H9 (cell line): ENCODE measurements around the gene ITIH5. TPM values are rescaled to one million over a fixed set of nuclear protein-coding genes. Genes with fewer than 3 reads are reported as not detected.

Experiments
- DNase-seq: peaks from one replicate; pipeline ENCODE4 v3.0.0-alpha.2; 2017
- H2AFZ ChIP-seq: one replicate; pipeline ENCODE4 v1.6.1; 2013; ENCODE audit warnings: mild to moderate bottlenecking, low read length, control low read depth, moderate library complexity
- H2AK5ac ChIP-seq: 2 replicates; pipeline ENCODE4 v1.6.1; 2013; ENCODE audit warnings: low read length, control low read depth, mixed read lengths; ENCODE audit not compliant: insufficient read length
- H2BK120ac ChIP-seq: one replicate; pipeline ENCODE4 v1.6.1; 2013; ENCODE audit warnings: low read depth, mild to moderate bottlenecking, low read length, control low read depth, inconsistent platforms; ENCODE audit not compliant: poor library complexity, severe bottlenecking
- H2BK12ac ChIP-seq: 2 replicates; pipeline ENCODE4 v1.6.1; 2013; ENCODE audit warnings: low read length, control low read depth, mixed read lengths, low read depth; ENCODE audit not compliant: insufficient read length
- H2BK15ac ChIP-seq: 2 replicates; pipeline ENCODE4 v1.6.1; 2013; ENCODE audit warnings: low read depth, low read length, control low read depth
- H2BK20ac ChIP-seq: one replicate; pipeline ENCODE4 v1.6.1; 2013; ENCODE audit warnings: low read depth, mild to moderate bottlenecking, low read length, control low read depth, inconsistent platforms; ENCODE audit not compliant: poor library complexity, severe bottlenecking
- H2BK5ac ChIP-seq: 2 replicates; pipeline ENCODE4 v1.6.1; 2013; ENCODE audit warnings: low read length, control low read depth, mixed read lengths; ENCODE audit not compliant: insufficient read length
- H3K14ac ChIP-seq: 2 replicates; pipeline ENCODE4 v1.6.1; 2013; ENCODE audit warnings: low read length, control low read depth; ENCODE audit not compliant: insufficient read depth
- H3K18ac ChIP-seq: 2 replicates; pipeline ENCODE4 v1.6.1; 2013; ENCODE audit warnings: low read depth, mild to moderate bottlenecking, mixed read lengths, low read length, control low read depth; ENCODE audit not compliant: insufficient read length
- H3K23ac ChIP-seq: 2 replicates; pipeline ENCODE4 v1.6.1; 2013; ENCODE audit warnings: low read length, control low read depth, mixed read lengths, low read depth; ENCODE audit not compliant: insufficient read length
- H3K23me2 ChIP-seq: 2 replicates; pipeline ENCODE4 v1.6.1; 2013; ENCODE audit warnings: low read depth, mild to moderate bottlenecking, mixed read lengths, low read length, control low read depth; ENCODE audit not compliant: insufficient read length, poor library complexity, severe bottlenecking
- H3K27ac ChIP-seq: 2 replicates; pipeline ENCODE4 v1.5.1; 2013; ENCODE audit warnings: low read length, control low read depth, mixed read lengths, low read depth; ENCODE audit not compliant: insufficient read length
- H3K27me3 ChIP-seq: 2 replicates; pipeline ENCODE4 v1.6.1; 2013; ENCODE audit warnings: low read length, control low read depth, inconsistent platforms; ENCODE audit not compliant: insufficient read depth
- H3K4ac ChIP-seq: 2 replicates; pipeline ENCODE4 v1.6.1; 2013; ENCODE audit warnings: low read depth, mild to moderate bottlenecking, control low read depth, inconsistent platforms, low read length, moderate library complexity
- H3K4me1 ChIP-seq: 2 replicates; pipeline ENCODE4 v1.6.1; 2013; ENCODE audit warnings: low read length, control low read depth, inconsistent platforms; ENCODE audit not compliant: insufficient read depth
- H3K4me2 ChIP-seq: 2 replicates; pipeline ENCODE4 v1.6.1; 2013; ENCODE audit warnings: low read length, control low read depth, mixed read lengths; ENCODE audit not compliant: insufficient read length, insufficient read depth
- H3K56ac ChIP-seq: 2 replicates; pipeline ENCODE4 v1.6.1; 2013; ENCODE audit warnings: low read depth, mild to moderate bottlenecking, mixed read lengths, low read length, control low read depth; ENCODE audit not compliant: insufficient read length
- H3K79me1 ChIP-seq: 2 replicates; pipeline ENCODE4 v1.6.1; 2013; ENCODE audit warnings: low read depth, mild to moderate bottlenecking, moderate library complexity, low read length, control low read depth, inconsistent platforms; ENCODE audit not compliant: insufficient read depth, poor library complexity, severe bottlenecking
- H3K79me2 ChIP-seq: 2 replicates; pipeline ENCODE4 v1.6.1; 2013; ENCODE audit warnings: low read length, control low read depth, inconsistent platforms; ENCODE audit not compliant: insufficient read depth
- H3K9ac ChIP-seq: 2 replicates; pipeline ENCODE4 v1.6.1; 2013; ENCODE audit warnings: low read length, control low read depth, mixed read lengths; ENCODE audit not compliant: insufficient read length; ENCODE audit errors: extremely low read depth
- H3K9me3 ChIP-seq: one replicate; pipeline ENCODE4 v1.6.1; 2013; ENCODE audit warnings: low read depth, low read length, inconsistent platforms; ENCODE audit not compliant: control insufficient read depth
- H3T11ph ChIP-seq: one replicate; pipeline ENCODE4 v1.6.1; 2013; ENCODE audit warnings: mild to moderate bottlenecking, low read length, control low read depth, inconsistent platforms
- H4K20me1 ChIP-seq: one replicate; pipeline ENCODE4 v1.6.1; 2013; ENCODE audit not compliant: control insufficient read depth, insufficient read length, insufficient read depth
- H4K5ac ChIP-seq: 2 replicates; pipeline ENCODE4 v1.6.1; 2013; ENCODE audit warnings: low read depth, mild to moderate bottlenecking, mixed read lengths, low read length, control low read depth; ENCODE audit not compliant: insufficient read length
- H4K8ac ChIP-seq: replicated peaks from 2 replicates; pipeline ENCODE4 v1.6.1; 2013; ENCODE audit warnings: low read length, control low read depth, mixed read lengths, low read depth; ENCODE audit not compliant: insufficient read length
- H4K91ac ChIP-seq: 2 replicates; pipeline ENCODE4 v1.6.1; 2013; ENCODE audit warnings: low read depth, mild to moderate bottlenecking, moderate library complexity, mixed read lengths, low read length, control low read depth; ENCODE audit not compliant: insufficient read length
- H3K27ac Mint-ChIP-seq, 3 experiments: 2 replicates in 2 of 3; 3 replicates in 1 of 3; pipeline ENCODE4 v1.8.0; 2020 to 2021; ENCODE audit warnings: mixed read lengths in 3 of 3, mild to moderate bottlenecking in 1 of 3, moderate library complexity in 1 of 3
- H3K27me3 Mint-ChIP-seq: 2 replicates; pipeline ENCODE4 v1.8.0; 2021; ENCODE audit warnings: low read depth, mild to moderate bottlenecking, moderate library complexity, mixed read lengths
- H3K36me3 Mint-ChIP-seq, 3 experiments: 2 replicates in 2 of 3; 3 replicates in 1 of 3; pipeline ENCODE4 v1.8.0; 2020 to 2021; ENCODE audit warnings: low read depth in 3 of 3, mixed read lengths in 3 of 3; ENCODE audit not compliant: insufficient read depth in 1 of 3
- H3K4me1 Mint-ChIP-seq, 2 experiments: 2 replicates each; pipeline ENCODE4 v1.8.0; 2020; ENCODE audit warnings: mixed read lengths in 2 of 2
- H3K4me3 Mint-ChIP-seq, 2 experiments: 2 replicates in 1 of 2; 3 replicates in 1 of 2; pipeline ENCODE4 v1.8.0; 2020 to 2021; ENCODE audit warnings: mild to moderate bottlenecking in 2 of 2, mixed read lengths in 2 of 2, moderate library complexity in 1 of 2
- H3K9me3 Mint-ChIP-seq, 2 experiments: 2 replicates in 1 of 2; 3 replicates in 1 of 2; pipeline ENCODE4 v1.8.0; 2020; ENCODE audit warnings: mild to moderate bottlenecking in 2 of 2, mixed read lengths in 2 of 2, moderate library complexity in 1 of 2
- WGBS: extraction: QIAGEN DNeasy Blood & Tissue Kit; methylation state at CpG from one replicate; pipeline ENCODE4 v1.1.7; 2013; ENCODE audit warnings: missing lambda C conversion rate, low lambda C conversion rate, mixed read lengths; ENCODE audit not compliant: insufficient read length; ENCODE audit errors: extremely low coverage; 5-methylcytosine and 5-hydroxymethylcytosine counted together
- total RNA-seq: library from RNA; stranded (reverse); gene quantifications from 2 replicates; pipeline ENCODE4 v1.2.1, GENCODE V29; 2021
- TF ChIP-seq, protein P1 (sequence below): fragments of 200-600 bp; sonication (generic); conservative IDR thresholded peaks from 3 replicates; pipeline ENCODE4 v1.8.0; 2021; ENCODE audit warnings: antibody characterized with exemption, mild to moderate bottlenecking

Gene ITIH5
- total RNA-seq, 1 experiment from 2014 or later, result 1.3 TPM

DNA sequence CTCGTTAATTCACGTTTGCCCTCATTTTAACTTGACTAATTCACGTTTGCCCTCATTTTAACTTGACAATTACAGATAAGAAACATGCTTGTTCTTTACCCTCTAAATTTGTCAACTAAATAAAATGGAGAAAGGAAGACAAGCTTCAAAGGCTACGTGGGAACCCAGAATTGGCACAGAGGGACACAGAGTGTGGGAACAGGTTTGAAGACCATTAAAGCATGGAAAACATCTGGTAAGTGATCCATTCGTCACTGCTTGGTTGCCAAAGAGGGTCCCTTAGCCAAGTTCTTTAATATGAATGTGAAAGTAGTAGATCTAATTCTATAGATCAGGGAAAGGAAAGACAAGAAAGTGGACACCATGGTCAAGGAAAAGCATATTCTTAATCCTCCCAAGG lies 57.2 kb downstream of the ITIH5 start:
- Mint-ChIP-seq H3K36me3 (no peaks in the 10 kb centered on the region), H3K27ac (no peak overlapping the region), H3K4me1 (peaks cover 4 to 5% of the 10 kb centered on the region in 2 experiments; a peak in 2 of 4 replicates), H3K4me3 (no peak overlapping the region), H3K27me3 (no peaks in the 10 kb centered on the region), H3K9me3 (no peaks in the 10 kb centered on the region)
- Histone ChIP-seq H3K79me2 (no peaks in the 10 kb centered on the region), H2BK15ac (no peak overlapping the region), H3T11ph (no peak overlapping the region), H2AK5ac (no peak overlapping the region), H2BK20ac (no peak overlapping the region), H3K79me1 (no peaks in the 10 kb centered on the region), H3K27me3 (no peaks in the 10 kb centered on the region), H2BK12ac (no peak overlapping the region), H2BK120ac (no peak overlapping the region), H3K23me2 (no peaks in the 10 kb centered on the region), H3K4ac (no peak overlapping the region), H4K20me1 (no peaks in the 10 kb centered on the region), H4K8ac (no peak overlapping the region), H3K9ac (no peak overlapping the region), H4K5ac (no peak overlapping the region), H3K4me1 (no peaks in the 10 kb centered on the region), H3K9me3 (no peaks in the 10 kb centered on the region), H2BK5ac (no peak overlapping the region), H3K27ac (no peak overlapping the region), H3K23ac (no peak overlapping the region), H3K4me2 (no peak overlapping the region), H3K18ac (no peak overlapping the region), H4K91ac (no peak overlapping the region), H2AFZ (no peak overlapping the region), H3K14ac (no peak overlapping the region), H3K56ac (no peak overlapping the region)
- TF ChIP-seq, protein P1, sequence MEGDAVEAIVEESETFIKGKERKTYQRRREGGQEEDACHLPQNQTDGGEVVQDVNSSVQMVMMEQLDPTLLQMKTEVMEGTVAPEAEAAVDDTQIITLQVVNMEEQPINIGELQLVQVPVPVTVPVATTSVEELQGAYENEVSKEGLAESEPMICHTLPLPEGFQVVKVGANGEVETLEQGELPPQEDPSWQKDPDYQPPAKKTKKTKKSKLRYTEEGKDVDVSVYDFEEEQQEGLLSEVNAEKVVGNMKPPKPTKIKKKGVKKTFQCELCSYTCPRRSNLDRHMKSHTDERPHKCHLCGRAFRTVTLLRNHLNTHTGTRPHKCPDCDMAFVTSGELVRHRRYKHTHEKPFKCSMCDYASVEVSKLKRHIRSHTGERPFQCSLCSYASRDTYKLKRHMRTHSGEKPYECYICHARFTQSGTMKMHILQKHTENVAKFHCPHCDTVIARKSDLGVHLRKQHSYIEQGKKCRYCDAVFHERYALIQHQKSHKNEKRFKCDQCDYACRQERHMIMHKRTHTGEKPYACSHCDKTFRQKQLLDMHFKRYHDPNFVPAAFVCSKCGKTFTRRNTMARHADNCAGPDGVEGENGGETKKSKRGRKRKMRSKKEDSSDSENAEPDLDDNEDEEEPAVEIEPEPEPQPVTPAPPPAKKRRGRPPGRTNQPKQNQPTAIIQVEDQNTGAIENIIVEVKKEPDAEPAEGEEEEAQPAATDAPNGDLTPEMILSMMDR, result no peak
- no peak for DNase-seq
- WGBS, result no CpG with 5 or more reads among the region's 5 CpGs
